Ovary (tissue), 9 donors: ENCODE measurements around the gene ARF6. TPM values are rescaled to one million over a fixed set of nuclear protein-coding genes. Genes with fewer than 3 reads are reported as not detected.

Experiments
- DNase-seq, 5 donors: peaks; one replicate each; pipeline ENCODE4 v3.0.0-alpha.2; 2019 to 2020
- H3K27ac ChIP-seq, 2 donors: fragments of 200-600 bp; one replicate each; pipeline versions ENCODE4 v1.5.1 to v1.8.0; 2019 to 2022
- H3K27me3 ChIP-seq: fragments of 200-600 bp; one replicate; pipeline ENCODE4 v1.8.0; 2022
- H3K36me3 ChIP-seq: fragments of 200-600 bp; sonication (generic); one replicate; pipeline ENCODE4 v1.5.1; 2019
- H3K4me1 ChIP-seq: one replicate; pipeline ENCODE4 v1.8.1; 2013; ENCODE audit warnings: mild to moderate bottlenecking, moderate library complexity; ENCODE audit not compliant: insufficient read depth
- H3K4me3 ChIP-seq: fragments of 200-600 bp; sonication (generic); one replicate; pipeline ENCODE4 v1.5.1; 2017
- H3K9me3 ChIP-seq, 2 donors: fragments of 200-600 bp in 1 of 2; sonication (generic) in 1 of 2; one replicate each; pipeline versions ENCODE4 v1.5.1 to v1.8.1; 2013 to 2019; ENCODE audit warnings: mild to moderate bottlenecking in 1 of 2, moderate library complexity in 1 of 2
- EP300 ChIP-seq: sonication (generic); formaldehyde crosslinking; IDR thresholded peaks from one replicate; pipeline ENCODE4 v1.6.1; 2017; ENCODE audit warnings: antibody characterized with exemption
- POLR2A ChIP-seq: fragments of 450-650 bp; IDR thresholded peaks from one replicate; pipeline ENCODE4 v1.6.1; 2017; ENCODE audit warnings: antibody characterized with exemption, mild to moderate bottlenecking, moderate library complexity
- WGBS, 3 donors: extraction: QIAGEN DNeasy Blood & Tissue Kit in 1 of 3; methylation state at CpG; one replicate each; pipeline versions ENCODE4 v1.1.5 to v1.1.7; 2013 to 2017; 5-methylcytosine and 5-hydroxymethylcytosine counted together
- intact Hi-C, 4 donors: fragments of 100-400 bp; cut with DNase I; formaldehyde crosslinking; loops; one replicate each; pipeline versions ENCODE4 v1.11.0 to v1.15.1; 2022 to 2023
- polyA plus RNA-seq, 2 donors: library from polyadenylated mRNA; stranded (reverse); fragments of 200-250 nt in 1 of 2; fragments of 350-450 nt in 1 of 2; fragmentation: Illumina TruSeq in 1 of 2; extraction: RNeasy Lipid Tissue Mini Kit (QIAGEN cat#74804) in 1 of 2; gene quantifications; one replicate each; pipeline ENCODE4 v1.2.3, GENCODE V29; 2013 to 2014
- total RNA-seq, 7 donors: library from RNA; depleted of rRNA in 2 of 7; stranded (reverse); fragments of >200 nt in 2 of 7; fragmentation: NEBNext Ultra II Directional in 3 of 7; extraction: Animal tissue kit (Norgen Biotek cat#: 25700) in 3 of 7; gene quantifications; one replicate each; pipeline versions ENCODE4 v1.1.0 to v1.2.4, GENCODE V29; 2016 to 2023
- TF ChIP-seq, protein P1 (sequence below), 3 donors: fragments of 450-650 bp in 2 of 3; fragments of 200-600 bp in 1 of 3; IDR thresholded peaks; one replicate each; pipeline versions ENCODE4 v1.5.1 to v1.8.0; 2016 to 2022; ENCODE audit warnings: antibody characterized with exemption in 3 of 3, mild to moderate bottlenecking in 1 of 3
- donor health status: DM: no; HTN: no; CAD: no; lungs with moderate emphysema.
- donor health status: DM: no; HTN: no; CAD: no.
- donor health status: Bipolar disorder and iron deficiency.
- donor health status: DM: yes; HTN: yes; CAD: no.
- donor health status: DM: no; HTN: no; CAD: no.
- donor health status: DM: yes; HTN: yes; CAD: no.

Gene ARF6
- total and polyA plus RNA-seq, 9 donors = 19.8 to 39.7 (median 34.1) TPM

DNA sequence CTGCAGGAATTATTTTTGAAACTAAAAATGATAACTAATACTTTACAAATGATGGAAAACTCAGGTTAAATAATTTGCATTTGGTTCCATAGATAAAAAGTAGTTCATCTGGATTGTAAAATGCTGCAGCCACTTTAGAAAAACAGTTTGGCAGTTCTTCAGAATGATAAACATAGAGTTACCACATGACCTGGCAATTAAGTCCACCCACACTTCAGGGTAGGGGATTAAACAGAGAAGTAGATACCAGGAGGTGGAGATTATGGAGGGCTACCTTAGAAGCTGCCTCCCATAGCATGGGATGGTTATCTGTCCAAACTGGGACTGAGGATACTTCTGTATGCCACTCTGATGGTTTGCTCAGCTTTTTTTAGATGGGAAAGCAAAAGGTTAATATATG is 22.2 kb downstream of the ARF6 start:
- intact Hi-C loops = loop anchor here in 1 of 4 donors (10.0 kb wide), 1 partner anchor 60 kb away; no protein-coding TSS in a partner anchor
- no peak for DNase-seq
- no peaks in the 10 kb centered on the region for H3K9me3 ChIP-seq
- H3K4me1 ChIP-seq = no peaks in the 10 kb centered on the region
- H3K36me3 ChIP-seq = no peaks in the 10 kb centered on the region
- H3K27ac ChIP-seq = no peak overlapping the region
- TF ChIP-seq EP300 (no peak), POLR2A (no peak)
- TF ChIP-seq, protein P1, sequence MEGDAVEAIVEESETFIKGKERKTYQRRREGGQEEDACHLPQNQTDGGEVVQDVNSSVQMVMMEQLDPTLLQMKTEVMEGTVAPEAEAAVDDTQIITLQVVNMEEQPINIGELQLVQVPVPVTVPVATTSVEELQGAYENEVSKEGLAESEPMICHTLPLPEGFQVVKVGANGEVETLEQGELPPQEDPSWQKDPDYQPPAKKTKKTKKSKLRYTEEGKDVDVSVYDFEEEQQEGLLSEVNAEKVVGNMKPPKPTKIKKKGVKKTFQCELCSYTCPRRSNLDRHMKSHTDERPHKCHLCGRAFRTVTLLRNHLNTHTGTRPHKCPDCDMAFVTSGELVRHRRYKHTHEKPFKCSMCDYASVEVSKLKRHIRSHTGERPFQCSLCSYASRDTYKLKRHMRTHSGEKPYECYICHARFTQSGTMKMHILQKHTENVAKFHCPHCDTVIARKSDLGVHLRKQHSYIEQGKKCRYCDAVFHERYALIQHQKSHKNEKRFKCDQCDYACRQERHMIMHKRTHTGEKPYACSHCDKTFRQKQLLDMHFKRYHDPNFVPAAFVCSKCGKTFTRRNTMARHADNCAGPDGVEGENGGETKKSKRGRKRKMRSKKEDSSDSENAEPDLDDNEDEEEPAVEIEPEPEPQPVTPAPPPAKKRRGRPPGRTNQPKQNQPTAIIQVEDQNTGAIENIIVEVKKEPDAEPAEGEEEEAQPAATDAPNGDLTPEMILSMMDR (IDR thresholded peaks at IDR 0.05) = no peak
- no peak overlapping the region for H3K4me3 ChIP-seq
- H3K27me3 ChIP-seq = no peaks in the 10 kb centered on the region

DNA sequence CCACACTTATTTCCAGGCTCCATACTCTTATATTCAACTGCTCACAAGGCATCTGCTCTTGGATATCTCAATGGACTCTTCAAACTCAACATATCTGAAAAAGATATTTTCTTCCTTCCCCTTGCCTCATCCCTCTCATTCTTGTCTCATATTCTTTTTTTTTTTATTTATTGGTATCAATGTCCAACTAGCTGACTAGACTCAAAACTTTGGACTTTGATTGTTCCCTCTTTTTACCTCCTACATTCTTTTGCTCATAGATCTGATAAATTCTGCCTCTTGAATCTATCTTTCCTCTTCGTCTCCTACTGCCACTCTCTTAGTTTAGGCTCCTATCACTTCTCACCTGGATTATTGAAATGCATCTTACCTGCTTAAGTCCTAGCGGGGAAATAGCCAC is 25.8 kb downstream of the ARF6 start:
- Histone ChIP-seq H3K27me3 (no peaks in the 10 kb centered on the region), H3K27ac (no peak overlapping the region), H3K4me1 (no peaks in the 10 kb centered on the region), H3K9me3 (no peaks in the 10 kb centered on the region), H3K36me3 (no peaks in the 10 kb centered on the region), H3K4me3 (no peak overlapping the region)
- TF ChIP-seq, protein P1 (IDR thresholded peaks at IDR 0.05) = no peak
- TF ChIP-seq EP300 = no peak
- no peak for TF ChIP-seq POLR2A
- intact Hi-C loops = loop anchor here in 1 of 4 donors (10.0 kb wide), 1 partner anchor 56 kb away; no protein-coding TSS in a partner anchor
- DNase-seq = no peak
- whole genome bisulfite sequencing, 3 donors = 92 to 99% (median 97%) methylated on average over 2 of the region's 2 CpGs

DNA sequence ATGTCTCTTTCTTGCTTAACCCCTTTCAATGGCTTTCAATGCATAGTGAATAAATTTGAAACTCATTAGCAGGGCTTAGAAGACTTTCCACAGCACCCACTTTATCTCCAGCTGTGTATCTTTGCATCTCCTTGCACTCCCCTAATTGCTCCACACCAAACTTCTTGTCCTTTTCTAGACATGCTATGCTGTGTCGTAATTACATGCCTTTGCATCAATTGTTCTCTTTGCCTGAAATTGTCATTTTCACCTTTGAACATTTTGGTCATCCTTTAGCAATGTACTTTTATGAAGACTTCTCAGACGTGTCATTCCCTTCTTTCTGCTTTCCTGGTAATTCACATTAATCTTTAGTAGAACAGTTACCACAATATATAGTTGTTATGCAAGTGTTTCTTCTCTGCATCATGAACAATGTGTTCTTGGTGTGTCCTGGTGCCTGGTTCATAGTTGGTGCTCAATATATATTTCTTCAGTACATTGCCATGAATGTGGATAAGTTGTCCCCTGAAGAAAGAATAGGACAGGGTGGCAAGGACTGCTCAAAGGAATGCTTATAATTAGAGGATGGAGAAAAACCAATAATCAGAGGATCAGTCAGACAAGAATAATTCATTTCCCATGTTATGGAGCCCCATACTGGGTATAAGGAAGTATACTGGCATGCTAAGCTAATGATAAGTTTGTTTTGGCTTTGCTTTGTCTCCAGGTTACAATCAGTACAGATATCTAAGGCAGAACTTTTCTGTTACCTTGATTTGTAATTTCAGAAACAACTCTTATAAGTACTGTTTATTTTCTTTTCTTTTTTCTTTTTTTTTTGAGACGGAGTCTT is 27.2 kb downstream of the ARF6 start:
- DNase-seq = no peak
- H3K4me1 ChIP-seq = no peaks in the 10 kb centered on the region
- H3K27ac ChIP-seq = no peak overlapping the region
- intact Hi-C loops = loop anchor here in 1 of 4 donors (10.0 kb wide), 1 partner anchor 55 kb away; no protein-coding TSS in a partner anchor
- no peaks in the 10 kb centered on the region for H3K27me3 ChIP-seq
- H3K9me3 ChIP-seq = no peaks in the 10 kb centered on the region
- H3K4me3 ChIP-seq = no peak overlapping the region
- TF ChIP-seq EP300 (no peak), POLR2A (no peak)
- TF ChIP-seq, protein P1 (IDR thresholded peaks at IDR 0.05) = no peak
- no peaks in the 10 kb centered on the region for H3K36me3 ChIP-seq
- WGBS, 3 donors = 68 to 70% (median 69%) methylated on average over 3 of the region's 3 CpGs

DNA sequence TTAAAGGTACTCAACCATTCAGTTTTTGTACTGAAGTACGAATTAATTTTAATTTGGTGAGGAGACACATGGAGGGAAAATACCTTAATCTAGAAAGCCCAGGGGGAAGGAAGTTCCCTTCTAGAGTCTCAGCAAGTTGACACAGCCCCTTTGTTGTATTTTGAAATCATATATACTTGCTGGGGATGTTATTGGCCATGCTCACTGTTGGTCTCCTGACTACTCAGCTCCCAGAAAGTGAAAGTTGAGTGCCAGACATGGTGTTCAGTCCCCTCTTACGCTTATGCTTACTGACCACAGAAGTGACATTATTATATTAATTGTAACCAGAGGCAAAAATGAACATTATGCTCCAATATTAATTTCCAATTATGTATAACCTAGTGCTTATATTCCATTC is 28.1 kb downstream of the ARF6 start:
- Histone ChIP-seq H3K9me3 (no peaks in the 10 kb centered on the region), H3K36me3 (no peaks in the 10 kb centered on the region), H3K4me3 (no peak overlapping the region), H3K4me1 (no peaks in the 10 kb centered on the region), H3K27me3 (no peaks in the 10 kb centered on the region), H3K27ac (no peak overlapping the region)
- 91 to 95% (median 94%) methylated on average over 2 of the region's 2 CpGs for WGBS, 3 donors
- no peak for TF ChIP-seq POLR2A
- TF ChIP-seq, protein P1 (IDR thresholded peaks at IDR 0.05) = no peak
- TF ChIP-seq EP300 = no peak
- intact Hi-C loops = no loop called here
- no peak for DNase-seq
